Thyroid gland (tissue), 4 donors: ENCODE results near the gene LYRM4.

Experiments
- CTCF ChIP-seq, 6 experiments: fragments of 200-600 bp in 3 of 6; fragments of 450-650 bp in 3 of 6; sonication (generic) in 3 of 6; IDR thresholded peaks; one replicate each; pipeline ENCODE4 v1.5.1; 2016 to 2019; ENCODE audit warnings: antibody characterized with exemption in 6 of 6, mild to moderate bottlenecking in 2 of 6, inconsistent platforms in 1 of 6, moderate library complexity in 1 of 6
- POLR2A ChIP-seq, 2 donors: fragments of 450-650 bp; IDR thresholded peaks; one replicate each; pipeline ENCODE4 v1.6.1; 2017; ENCODE audit warnings: antibody characterized with exemption in 2 of 2, mild to moderate bottlenecking in 2 of 2, moderate library complexity in 1 of 2

- TF ChIP-seq POLR2A (IDR thresholded peaks at IDR 0.05) (no peak), CTCF (IDR thresholded peaks at IDR 0.05) (no peak)
These were observed 24.8 kb upstream of the LYRM4 start for GRCh38 chr6:5285526-5285925.
